Measurements from ENCODE around the gene ZNF664. TPM values are rescaled to one million over a fixed set of nuclear protein-coding genes. Genes with fewer than 3 reads are reported as not detected.

Gene ZNF664
- total and polyA plus RNA-seq, 2 of the 8 experiments (the other 6 are each of a cell fraction or from before 2014, with no cell fraction given) = 22.8 to 51.4 TPM

GRCh38 chr12:123966596-123966995, 6.4 kb upstream of the ZNF664 start:
- ChIA-PET POLR2A (ENCODE audit: partially characterized antibody) (no interaction called here), CTCF (ENCODE audit: partially characterized antibody) (interaction anchor here (1.0 kb wide), 1 partner anchor 14 kb away, joined by 3 read pairs; no protein-coding TSS in a partner anchor)
- Histone ChIP-seq H2BK12ac (ENCODE audit: low read depth, low read length) (no peak overlapping the region), H2BK5ac (ENCODE audit: low read depth, low read length) (no peak overlapping the region), H2BK20ac (ENCODE audit: low read length) (no peak overlapping the region), H3K9me3 (ENCODE audit: insufficient read depth in 2 of 2, low read depth in 1 of 2, low read length in 1 of 2) (no peaks in the 10 kb centered on the region), H3K79me2 (ENCODE audit: control insufficient read depth in 1 of 2, insufficient read depth in 2 of 2, low read length in 2 of 2) (no peaks in the 10 kb centered on the region), H3K79me1 (ENCODE audit: low read depth, low read length) (no peaks in the 10 kb centered on the region), H3K4ac (replicated peaks; ENCODE audit: insufficient read length, low read depth, low read length) (no peak overlapping the region), H2BK15ac (ENCODE audit: low read length) (no peak overlapping the region), H2AFZ (ENCODE audit: low read length) (no peak overlapping the region), H4K91ac (replicated peaks; ENCODE audit: insufficient read length, low read length) (no peak overlapping the region), H3K4me2 (ENCODE audit: insufficient read depth in 1 of 2, low read depth in 2 of 2, low read length in 2 of 2) (no peak overlapping the region), H4K5ac (ENCODE audit: insufficient read length, low read depth, low read length) (no peak overlapping the region), H4K8ac (ENCODE audit: extremely low read depth, insufficient read depth, low read length) (no peak overlapping the region), H3K23me2 (ENCODE audit: low read depth, low read length) (no peaks in the 10 kb centered on the region), H3K36me3 (ENCODE audit: control insufficient read depth in 2 of 4, insufficient read depth in 4 of 4, low read length in 3 of 4) (peaks cover 0 to 4% (median 0%) of the 10 kb centered on the region in 4 experiments; a peak in 1 of 8 replicates), H3K27ac (ENCODE audit: low read depth, low read length) (no peak overlapping the region), H2AK5ac (ENCODE audit: low read depth, low read length) (no peak overlapping the region), H3K56ac (replicated peaks; ENCODE audit: insufficient read length, low read depth, low read length) (no peak overlapping the region), H3K14ac (ENCODE audit: insufficient read length) (no peak overlapping the region), H3K9ac (replicated peaks in 1 of 4; ENCODE audit: extremely low read depth in 1 of 4, low read depth in 3 of 4, low read length in 3 of 4) (no peak overlapping the region), H4K20me1 (replicated peaks in 1 of 2; ENCODE audit: control insufficient read depth in 1 of 2, insufficient read depth in 2 of 2, low read length in 2 of 2) (peaks cover 2 to 26% of the 10 kb centered on the region in 2 experiments), H3K27me3 (replicated peaks in 1 of 4; ENCODE audit: control insufficient read depth in 3 of 4, extremely low read depth in 1 of 4, insufficient read depth in 3 of 4, low read length in 3 of 4) (peaks cover 70 to 98% (median 85%) of the 10 kb centered on the region in 4 experiments), H3K4me1 (replicated peaks in 1 of 4; ENCODE audit: control insufficient read depth in 3 of 4, insufficient read depth in 4 of 4, low read length in 3 of 4) (peaks cover 0 to 3% (median 2%) of the 10 kb centered on the region in 4 experiments; a peak in 3 of 7 replicates), H2BK120ac (replicated peaks; ENCODE audit: low read depth, low read length) (no peak overlapping the region), H3K23ac (ENCODE audit: insufficient read length) (no peak overlapping the region), H3K4me3 (ENCODE audit: extremely low read depth in 1 of 4, insufficient read depth in 2 of 4, low read depth in 3 of 4, low read length in 4 of 4) (no peak overlapping the region), H3K18ac (ENCODE audit: extremely low read depth, low read length) (no peak overlapping the region)
- no peak for TF ChIP-seq BACH1 (IDR thresholded peaks at IDR 0.05; ENCODE audit: low read length)
- TF ChIP-seq EP300 (IDR thresholded peaks at IDR 0.05; ENCODE audit: borderline replicate concordance in 1 of 2, low read depth in 2 of 2, low read length in 2 of 2) = no peak
- peak; percentile 38; the same call in 1 of the 2 replicates for TF ChIP-seq SUZ12 (IDR thresholded peaks at IDR 0.05; ENCODE audit: low read length)
- DNase-seq (ENCODE audit: low read depth in 1 of 2, low spot score in 2 of 2) (no peak), FAIRE-seq (no peak)
- WGBS, 2 experiments (ENCODE audit: extremely low coverage in 1 of 2, insufficient coverage in 1 of 2, insufficient read length in 1 of 2, insufficient replicate concordance in 2 of 2, low coverage in 1 of 2, low lambda C conversion rate in 2 of 2, missing lambda C conversion rate in 1 of 2) = 61% methylated on average over 3 of the region's 3 CpGs; no CpG with 5 or more reads in 1 of the 2 experiments
